Measurements from ENCODE around the gene DPH3.

DPH3 gene

GRCh38 chr3:16227566-16227965 lies 37.2 kb downstream of the DPH3 start:
- no peak for DNase-seq

DNA sequence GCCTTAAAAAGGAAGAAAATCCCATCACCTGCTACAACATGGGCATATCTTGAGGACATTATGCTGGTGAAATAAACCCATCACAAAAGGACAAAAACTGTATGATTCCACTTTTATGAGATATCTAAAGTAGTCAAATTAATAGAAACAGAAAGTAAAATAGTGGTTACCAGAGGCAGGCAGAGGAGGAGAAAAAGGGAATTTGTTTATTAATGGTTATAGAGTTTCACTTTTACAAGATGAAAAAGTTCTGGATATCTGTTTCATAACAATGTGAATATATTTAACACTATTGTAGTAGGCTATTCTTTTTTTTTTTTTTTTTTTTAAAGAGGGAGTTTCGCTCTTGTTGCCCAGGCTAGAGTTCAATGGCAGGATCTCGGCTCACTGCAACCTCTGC lies 40.4 kb downstream of the DPH3 start:
- DNase-seq, result no peak

DNA sequence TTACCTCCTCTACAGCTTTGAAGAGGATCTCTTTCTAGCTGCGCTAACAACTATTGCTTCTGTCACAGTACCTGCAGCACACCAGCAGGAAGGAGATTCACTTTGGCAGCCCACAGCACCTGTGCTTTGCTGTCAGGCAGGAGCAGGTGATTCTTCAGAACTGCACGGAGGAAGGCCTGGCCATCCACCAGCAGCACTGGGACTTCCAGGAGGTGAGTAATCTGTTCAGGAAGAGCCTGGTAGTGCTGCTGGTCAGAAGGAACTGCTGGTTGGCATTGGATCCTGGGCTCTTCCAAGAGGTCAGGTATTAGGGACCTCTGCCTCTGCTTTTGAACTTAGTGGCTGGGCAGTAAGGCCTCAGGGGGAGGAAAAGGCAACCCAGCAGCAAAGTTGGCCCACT lies 42.2 kb downstream of the DPH3 start:
- no peak for DNase-seq

GRCh38 chr3:16221990-16222389 lies 42.8 kb downstream of the DPH3 start:
- DNase-seq, result no peak

DNA sequence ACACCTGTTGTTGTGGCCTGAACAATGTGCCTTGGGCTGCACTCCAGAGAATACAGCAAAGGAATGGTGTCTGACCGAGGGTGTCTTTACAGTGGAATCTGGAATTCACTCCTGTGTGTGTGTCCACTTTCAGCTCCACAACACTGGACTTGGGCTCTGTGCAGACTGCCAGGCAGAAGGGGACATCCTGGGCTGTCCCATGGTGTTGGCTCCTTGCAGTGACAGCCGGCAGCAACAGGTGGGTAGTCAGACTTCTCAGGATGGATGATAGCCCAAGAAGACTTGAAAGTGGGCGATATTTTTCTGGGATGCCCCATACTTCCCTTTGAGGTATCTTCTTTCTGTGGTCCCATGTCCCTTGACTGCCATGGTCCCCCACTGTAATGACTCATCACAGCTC lies 45.0 kb downstream of the DPH3 start:
- DNase-seq, result no peak

DNA sequence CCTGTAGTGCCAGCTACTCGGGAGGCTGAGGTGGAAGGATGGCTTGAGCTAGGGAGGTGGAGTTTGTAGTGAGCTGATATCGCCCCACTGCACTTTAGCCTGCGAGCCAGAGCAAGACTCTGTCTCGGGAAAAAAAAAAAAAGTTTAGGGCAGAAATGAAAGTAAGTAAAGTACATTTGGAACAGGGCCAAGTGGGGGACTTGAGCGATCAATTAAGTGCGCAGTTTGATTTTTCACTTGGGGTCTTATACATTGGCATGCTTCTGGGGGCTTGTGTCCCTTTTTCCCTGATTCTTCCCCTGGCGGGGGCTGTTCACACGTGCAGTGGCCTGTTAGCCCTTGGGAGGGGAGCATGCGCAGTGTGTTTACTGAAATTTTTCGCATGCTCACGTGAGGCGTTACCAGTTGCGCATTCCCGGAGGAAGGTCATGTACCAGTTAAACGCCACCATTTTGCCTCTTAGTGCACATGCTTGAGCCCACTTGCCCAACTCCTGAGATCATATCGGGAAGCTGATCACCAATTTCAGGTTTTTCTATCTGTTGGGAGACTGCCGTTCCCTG lies 48.3 kb downstream of the DPH3 start:
- DNase-seq, result no peak

GRCh38 chr3:16214366-16214765 lies 50.4 kb downstream of the DPH3 start:
- DNase-seq, result no peak

- no peak for DNase-seq
Observed at GRCh38 chr3:16211176-16211904, 53.4 kb downstream of the DPH3 start.

Data from kidney glomerular epithelial cell (primary cell).